Measurements from ENCODE around the gene BEST1. TPM values are rescaled to one million over a fixed set of nuclear protein-coding genes. Genes with fewer than 3 reads are reported as not detected.
A peak's percentile ranks its signal among the peaks of the same experiment; 100 is the strongest.

Gene BEST1
- polyA plus RNA-seq, 1 donor, result 4.8 TPM

DNA sequence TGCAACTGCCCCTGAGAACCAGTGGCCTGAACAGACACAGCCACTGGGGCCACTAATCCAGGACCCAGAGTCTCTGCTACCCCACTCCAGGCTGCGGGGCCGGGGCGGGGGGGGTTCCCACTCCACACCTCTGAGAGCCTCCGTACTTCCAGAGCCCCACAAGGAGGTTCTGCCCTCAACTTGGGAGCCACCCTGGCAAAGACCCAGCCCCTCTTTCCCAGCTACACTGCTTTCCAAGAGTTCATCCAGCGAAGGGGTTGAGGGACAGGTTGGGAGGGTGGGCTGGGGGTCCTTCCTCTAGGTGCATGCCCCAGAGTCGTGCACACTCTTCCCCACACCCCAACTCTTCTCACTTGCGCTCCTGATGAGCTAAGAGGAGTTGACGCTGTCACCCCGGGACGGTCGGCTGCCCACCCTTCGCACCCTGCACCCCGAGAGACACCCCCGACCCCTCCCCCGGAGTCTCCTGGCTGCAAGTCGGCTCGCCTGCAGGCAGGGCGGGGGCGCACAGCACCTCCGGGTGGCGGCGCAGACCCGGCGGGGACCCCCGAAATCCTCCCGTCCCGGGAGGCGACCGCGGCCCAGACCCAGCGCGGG, 33.3 kb upstream of the BEST1 start:
- no peak for DNase-seq

DNA sequence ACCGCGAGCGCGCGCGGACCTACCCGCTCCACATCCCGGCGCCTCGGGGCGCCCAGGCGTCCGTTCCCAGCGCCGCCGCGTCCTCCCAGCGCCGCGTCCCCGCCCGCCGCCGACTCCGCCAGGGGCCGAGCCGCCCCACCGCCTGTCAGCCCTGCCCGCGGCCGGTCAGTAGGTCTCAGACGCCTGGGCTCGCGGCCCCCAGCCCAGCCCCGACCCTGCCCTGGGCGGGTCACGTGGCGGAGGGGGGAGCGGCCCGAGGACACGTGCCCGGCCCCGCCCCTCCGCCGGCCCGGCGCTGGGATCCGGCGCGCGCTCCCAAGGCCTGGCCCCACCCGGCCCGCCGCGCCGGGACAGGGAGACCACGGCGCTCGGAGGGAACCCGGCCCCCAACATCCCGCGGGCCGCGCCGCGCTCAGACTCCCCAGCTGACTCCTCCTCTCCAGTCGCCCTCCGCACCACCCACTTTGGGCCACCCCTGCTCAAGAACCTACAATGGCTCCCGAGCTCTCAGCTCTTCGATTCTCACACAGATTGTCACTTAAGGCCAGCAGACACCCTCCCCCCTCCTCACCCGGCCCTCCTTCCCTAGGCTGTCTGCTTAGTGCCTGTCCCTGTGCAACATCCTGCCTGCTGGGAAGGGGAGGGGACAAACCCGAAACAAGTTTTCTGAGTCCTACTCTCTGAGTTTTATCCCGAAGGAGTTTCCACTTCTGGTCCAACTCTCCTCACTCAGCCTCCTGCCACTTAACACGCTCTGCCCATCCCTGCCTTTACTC, 32.6 kb upstream of the BEST1 start, which contains the start of gene RAB3IL1:
RAB3IL1 (minus strand) TSS at position 233 of the 776 bp plus-strand sequence; CDS start at position 34, 199 bp downstream.
- peak; percentile 81 for DNase-seq

DNA sequence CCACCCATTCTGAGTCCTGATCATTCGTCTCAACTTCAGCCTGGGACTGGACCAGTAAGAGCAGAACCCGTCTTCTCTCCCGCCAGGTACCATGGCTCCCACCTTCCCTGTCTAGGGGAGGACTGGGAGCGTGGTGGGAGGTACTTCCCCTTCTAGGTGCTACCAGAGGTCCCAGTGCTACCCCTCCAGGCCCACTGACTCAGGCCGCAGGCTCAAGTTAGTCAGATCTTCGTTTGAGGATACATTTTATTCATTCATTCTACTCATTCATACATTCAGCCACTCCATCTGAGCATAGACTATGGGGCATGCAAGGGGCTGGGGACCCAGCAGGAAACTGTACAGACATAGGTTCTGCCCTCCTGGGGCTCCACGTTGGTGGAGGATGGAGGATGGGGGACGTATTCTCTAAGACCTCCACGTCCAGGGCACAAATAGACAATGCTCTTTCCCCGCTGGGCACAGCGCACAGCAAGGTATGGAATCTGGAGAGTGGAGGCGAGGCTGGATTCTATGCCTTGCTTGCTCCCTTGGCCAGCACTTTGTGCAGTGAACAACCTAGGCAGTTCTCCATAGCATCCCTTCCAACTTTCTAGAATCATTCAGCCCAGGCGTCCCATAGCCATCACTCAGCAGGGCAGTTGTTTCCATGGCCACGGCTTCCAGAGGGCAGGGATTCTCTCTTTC, 31.8 kb upstream of the BEST1 start:
- DNase-seq, result no peak

DNA sequence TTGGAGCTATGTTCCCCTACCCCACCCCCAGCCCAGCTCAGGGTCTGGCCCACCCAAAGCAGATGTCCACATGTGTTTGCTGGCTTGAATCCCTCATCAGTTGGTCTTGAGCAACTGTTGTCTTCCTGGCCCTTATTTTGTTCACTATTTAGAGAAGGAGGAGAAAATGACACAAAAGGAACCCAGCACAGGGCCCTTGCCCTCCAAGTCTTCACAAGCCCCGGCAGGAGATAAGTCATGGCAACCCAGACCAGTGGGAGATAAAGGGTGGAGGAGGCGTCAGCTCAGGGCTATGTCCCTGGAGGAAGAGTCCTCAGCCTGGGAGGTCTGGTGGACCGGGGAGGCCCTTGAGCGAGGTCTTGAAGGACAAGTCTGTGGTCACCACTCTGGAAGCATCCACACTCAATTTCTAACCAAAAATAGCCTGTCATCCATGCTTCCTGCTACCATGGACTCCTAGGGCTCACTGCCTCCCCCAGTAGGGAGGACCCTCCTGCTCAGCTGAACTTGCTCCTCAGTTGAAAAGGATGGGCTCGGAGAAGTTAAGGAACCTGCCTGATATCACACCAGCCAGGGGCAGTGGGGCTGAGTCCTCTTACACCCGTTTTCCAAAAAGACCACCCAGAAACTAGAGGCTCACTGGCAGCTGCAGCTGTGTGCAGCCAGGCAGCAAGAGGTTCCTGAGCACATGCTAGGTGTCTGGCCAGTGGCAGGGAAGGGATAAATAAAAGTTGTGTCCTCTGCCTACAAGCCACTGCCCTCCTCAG, 31.0 kb upstream of the BEST1 start:
- no peak for DNase-seq

DNA sequence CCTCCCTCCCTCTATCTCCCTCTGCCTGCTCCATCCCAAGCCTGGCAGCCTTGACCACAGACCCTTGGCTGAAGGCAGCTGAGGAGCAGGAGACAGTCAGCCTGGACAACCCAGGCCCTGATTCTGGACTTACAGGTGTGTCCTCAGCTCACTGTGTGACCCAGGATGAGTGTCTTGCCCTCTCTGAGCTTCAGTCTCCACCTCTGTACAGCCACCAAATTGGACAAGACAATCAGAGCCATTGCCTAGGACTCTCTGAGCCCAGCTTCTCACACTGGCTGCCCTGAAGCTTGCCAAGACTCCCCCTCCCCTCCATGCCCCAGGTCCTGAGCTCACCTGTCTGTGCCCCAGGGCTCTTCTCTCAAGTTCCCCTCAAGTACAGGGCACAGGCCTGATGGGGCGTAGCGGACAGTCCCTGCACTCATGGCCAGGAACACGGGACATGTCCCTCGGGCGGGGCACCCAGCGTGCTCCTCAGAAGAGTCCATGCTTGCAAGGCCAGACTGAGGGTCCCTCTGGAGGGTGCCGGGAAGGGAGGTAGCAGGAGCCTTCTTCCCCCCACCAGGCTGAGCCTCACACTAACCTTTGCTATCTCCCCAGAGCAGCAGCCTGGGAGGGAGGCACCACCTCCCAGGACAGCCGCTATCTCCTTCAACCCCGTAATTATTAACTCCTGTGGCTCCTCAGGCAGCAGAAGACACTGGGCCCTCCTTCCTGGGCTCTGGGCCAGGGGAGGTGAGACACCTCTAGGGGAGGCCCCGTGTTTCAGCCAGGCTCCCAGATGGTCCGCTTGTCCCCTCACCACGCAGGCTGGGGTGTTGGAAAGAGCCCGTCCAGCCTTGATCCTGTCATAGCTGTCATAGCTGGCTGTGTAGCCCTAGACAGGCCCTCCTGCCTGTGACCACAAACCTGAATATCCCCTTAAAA, 30.2 kb upstream of the BEST1 start:
- no peak for DNase-seq

DNA sequence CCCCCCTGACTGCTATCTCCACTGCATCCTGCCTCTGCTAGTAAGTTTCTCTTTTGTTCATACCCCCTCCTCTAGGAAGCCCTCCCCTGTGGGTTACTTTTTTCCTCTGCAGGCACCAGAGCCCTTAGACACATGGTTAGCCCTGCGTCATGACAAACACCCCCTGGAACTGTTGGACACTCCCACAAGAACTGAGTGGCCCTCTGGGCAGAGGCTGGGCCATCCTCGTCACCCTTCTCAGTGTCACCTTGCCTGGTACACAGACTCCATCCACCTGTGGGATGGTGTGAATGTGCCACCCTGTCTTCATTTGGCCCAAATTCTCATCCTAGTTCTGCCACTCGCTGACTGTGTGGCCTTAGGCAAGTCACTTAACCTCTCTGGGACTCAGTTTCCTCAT, 28.7 kb upstream of the BEST1 start:
- DNase-seq, result no peak

DNA sequence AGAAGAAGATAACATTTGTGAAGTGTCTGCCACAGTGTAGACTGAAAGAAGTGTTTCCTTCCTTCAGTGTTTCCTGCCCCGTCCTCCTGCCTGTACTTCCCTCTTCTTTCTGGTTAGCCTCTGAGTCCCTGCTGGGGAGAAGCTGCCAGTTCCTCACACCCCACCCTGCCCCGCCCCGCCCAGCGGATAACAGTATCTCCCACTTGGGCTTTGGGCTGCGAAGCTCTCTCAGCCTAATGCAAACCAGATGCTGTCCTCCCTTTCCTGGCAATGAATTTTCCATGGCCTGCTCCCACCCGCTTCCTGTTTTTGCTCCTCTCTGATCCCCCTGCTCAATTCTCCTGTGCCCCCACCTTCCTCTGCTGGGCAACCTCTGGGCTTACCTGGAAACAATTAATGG, 27.6 kb upstream of the BEST1 start:
- DNase-seq, result peak; percentile 88

DNA sequence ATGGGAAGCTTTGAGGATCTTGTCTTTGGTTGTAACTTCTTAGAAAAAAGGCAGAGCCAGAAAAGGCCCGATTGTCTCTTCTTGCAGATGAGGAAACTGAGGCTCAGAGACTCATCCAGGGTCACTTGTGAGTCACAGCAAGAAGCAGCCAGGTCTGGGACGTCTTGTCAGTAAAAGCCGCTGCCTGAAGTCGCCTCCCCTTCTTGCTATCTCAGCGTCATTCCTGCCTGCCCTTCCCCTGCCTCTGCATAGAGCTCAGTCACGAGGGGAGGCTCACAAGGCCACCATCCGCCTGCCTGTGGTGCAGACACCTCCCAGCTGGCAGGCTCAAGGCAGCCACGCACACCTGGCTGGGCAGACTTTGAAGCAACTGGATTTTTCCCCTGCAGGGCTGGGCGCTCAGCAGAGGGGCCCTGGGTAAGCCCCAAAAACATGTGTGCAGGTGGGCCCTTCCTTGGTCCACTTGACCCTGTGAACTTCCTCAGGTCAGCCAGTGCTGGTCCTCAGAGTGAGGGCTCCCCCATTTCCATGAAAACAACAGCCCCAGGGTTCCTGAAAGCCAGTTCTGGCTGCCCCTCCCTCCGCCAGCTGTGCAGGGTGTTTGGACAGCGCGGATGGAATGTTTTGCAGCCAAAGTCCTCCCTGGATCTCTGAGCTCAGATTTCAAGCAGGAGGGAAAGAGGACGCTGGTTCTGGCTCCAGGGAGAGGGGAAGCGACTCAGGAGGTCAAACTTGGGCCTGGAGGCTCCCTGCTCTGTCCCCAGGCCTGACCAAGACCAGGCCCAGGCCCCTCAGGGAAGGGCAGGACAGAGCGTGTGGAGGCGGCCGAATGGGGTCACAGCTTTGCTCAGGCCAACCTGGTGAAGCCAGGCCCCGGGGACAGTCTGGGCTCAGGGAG, 26.7 kb upstream of the BEST1 start:
- peak; percentile 92 for DNase-seq

DNA sequence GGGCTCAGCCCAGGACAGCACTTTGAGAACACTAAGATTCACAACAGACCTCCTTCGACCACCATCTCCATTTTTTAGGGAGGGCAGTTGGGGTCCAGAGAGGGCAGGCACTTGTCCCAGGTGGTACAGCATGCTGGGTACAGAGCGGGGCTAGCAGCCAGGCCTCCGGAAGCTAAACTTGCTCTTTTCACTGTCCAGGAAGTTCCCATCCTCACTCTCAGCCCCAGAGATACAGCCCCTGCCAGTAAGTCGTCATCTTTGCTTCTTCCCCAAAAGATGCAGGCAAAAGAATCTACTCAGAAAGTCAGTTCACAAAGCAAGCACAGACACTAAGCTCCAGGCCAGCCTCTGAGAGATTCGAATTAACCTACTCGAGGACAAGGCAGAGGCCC, 26.1 kb upstream of the BEST1 start:
- DNase-seq, result peak; percentile 75

DNA sequence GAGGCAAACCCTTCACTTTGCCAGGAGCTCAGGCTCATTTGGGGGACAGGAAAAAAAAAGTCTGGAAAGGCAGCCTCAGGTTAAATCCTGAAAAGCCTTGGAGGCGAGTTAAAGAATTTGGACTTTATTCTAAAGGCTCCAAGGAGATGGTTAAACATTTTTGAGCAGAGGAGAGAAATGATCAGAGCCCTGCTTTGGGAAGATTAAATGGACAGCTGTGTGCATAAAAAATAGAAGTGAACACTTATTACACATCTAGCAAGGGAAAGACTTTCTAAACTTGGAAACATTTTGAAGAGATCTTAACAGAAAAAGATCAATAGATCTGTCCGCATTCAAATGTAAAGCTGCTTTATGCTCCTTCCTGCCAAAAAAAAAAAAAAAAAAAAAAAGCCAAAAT, 24.4 kb upstream of the BEST1 start:
- no peak for DNase-seq

DNA sequence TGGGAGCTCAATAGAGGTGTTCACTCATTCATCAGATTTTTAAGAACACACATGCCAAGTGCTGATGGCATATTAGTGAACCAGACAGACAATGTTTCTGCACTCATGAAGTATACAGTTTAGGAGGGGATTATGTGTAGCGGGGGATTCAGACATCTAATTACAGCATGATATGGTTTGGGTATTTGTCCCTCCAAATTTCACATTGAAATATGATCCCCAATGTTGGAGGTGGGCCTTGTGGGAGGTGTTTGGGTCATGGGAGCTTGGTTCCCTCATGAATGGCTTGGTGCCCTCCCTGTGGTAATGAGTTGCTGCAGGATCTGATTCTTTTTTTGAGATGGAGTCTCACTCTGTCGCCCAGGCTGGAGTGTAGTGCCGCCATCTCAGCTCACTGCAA, 23.9 kb upstream of the BEST1 start:
- no peak for DNase-seq

DNA sequence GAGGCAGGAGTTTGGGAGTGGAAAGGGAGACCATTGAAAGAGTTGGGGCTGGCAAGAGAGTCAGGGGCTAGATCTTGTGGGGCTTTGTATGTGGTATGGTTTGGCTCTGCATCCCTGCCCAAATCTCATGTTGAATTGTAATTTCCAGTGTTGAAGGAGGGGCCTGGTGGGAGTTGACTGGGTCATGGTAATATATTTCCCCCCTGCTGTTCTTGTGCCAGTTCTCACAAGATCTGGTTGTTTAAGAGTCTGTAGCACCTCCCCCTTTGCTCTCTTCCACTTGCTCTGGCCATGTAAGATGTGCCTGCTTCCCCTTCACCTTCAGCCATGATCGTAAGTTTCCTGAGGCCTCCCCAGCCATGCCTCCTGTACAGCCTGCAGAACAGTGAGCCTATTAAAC, 22.6 kb upstream of the BEST1 start:
- DNase-seq, result no peak

DNA sequence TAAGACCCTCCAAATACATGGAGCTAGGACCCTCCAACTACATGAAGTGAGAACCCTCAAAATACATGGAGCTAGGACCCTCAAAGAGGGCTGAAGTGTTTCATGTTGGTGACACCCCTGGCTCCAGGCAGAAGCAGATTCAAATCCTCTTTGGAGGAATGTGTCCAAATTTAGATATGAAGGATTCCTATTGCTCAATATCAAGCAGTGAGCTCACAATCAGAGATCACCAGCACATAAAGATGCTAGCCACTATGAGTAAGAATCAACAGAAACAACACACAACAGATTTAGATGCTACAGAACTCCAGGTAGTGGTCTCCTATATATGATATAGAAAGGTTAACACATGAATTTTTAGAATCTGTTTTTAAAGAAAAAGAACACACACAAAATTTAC, 21.5 kb upstream of the BEST1 start:
- no peak for DNase-seq

DNA sequence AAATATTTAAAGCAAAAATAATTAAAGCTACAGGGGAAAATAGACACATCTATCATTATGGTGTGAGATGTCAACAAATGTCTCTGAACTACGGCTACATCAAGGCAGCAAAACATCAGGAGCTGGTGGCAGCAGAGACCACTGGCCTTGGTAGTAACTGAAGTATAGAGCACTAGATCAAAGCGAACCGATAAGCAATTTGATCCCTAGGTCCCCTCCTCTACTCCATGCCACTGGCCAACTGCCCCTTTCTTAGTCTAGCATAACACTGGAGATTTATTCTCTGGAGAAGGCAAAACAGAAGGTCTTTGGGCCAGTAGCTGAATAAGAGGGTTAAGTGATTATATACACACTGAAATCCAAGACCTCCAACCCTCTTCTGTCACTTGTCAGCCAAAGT, 19.2 kb upstream of the BEST1 start:
- DNase-seq, result no peak

DNA sequence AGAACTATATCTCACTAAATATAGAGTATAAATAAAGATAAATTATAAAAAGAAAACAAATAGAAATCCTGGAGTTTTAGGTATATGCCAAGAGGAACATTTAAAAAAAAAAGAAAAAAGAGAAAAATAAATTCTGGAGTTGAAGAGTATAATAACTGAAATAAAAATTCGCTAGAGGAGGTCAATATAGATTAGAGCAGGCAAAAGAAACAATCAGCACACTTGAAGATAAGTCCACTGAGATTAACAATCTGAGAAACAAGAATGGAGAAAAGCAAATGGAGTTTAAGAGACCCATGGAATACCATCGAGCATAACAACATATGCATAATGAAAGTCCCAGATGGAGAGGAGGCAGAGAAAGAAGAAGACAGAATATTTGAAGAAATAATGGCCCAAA, 14.3 kb upstream of the BEST1 start:
- no peak for DNase-seq

DNA sequence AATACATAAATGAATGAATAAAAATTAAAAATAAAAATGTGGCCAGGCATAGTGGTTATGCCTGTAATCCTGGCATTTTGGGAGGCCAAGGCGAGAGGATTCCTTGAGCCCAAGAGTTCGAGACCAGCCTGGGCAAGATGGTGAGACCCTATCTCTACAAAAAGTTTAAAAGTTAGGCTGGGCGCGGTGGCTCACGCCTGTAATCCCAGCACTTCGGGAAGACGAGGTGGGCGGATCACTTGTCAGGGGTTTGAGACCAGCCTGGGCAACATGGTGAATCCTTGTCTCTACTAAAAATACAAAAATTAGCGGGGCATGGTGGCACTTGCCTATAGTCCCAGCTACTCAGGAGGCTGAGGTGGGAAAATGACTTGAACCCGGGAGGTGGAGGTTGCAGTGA, 9.7 kb upstream of the BEST1 start:
- no peak for DNase-seq

DNA sequence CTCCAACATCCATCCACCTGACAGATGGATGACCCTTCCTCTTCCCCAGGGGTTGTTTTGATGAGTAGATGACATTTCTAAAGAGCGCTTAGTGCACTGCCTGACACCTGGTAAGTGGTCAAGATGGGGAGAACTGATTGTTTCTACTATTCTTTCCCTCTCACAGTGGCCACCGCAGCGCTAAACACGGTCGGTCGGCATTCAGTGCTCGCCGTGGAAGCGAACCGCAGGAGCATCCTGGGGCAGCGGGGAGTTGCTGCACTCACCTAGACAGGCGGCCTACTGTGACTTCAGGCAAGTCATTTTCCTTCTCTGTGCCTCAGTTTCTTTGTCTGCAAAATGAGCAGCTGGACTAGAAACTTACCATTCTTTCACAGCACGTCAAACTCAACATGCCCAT, 5.0 kb upstream of the BEST1 start:
- DNase-seq, result no peak

DNA sequence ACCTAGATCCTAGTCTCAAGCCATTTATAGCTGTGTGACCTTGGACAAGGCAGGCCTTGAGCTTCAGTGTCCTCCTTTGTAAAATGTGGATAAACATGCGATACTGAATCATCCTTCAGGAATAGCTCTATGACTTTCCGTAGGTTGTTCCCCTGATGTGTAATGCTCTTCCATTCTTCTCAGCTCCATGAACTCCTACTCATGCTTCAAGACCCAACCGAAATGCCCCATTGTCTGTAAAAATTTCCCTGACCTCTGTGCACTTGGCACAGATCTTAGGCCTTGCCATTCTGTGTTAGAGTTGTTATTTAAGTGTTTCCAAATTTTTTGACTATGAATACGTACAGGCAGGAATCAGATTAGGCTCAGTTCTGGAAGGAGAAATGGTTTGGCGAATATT, 3.3 kb upstream of the BEST1 start:
- DNase-seq, result no peak

DNA sequence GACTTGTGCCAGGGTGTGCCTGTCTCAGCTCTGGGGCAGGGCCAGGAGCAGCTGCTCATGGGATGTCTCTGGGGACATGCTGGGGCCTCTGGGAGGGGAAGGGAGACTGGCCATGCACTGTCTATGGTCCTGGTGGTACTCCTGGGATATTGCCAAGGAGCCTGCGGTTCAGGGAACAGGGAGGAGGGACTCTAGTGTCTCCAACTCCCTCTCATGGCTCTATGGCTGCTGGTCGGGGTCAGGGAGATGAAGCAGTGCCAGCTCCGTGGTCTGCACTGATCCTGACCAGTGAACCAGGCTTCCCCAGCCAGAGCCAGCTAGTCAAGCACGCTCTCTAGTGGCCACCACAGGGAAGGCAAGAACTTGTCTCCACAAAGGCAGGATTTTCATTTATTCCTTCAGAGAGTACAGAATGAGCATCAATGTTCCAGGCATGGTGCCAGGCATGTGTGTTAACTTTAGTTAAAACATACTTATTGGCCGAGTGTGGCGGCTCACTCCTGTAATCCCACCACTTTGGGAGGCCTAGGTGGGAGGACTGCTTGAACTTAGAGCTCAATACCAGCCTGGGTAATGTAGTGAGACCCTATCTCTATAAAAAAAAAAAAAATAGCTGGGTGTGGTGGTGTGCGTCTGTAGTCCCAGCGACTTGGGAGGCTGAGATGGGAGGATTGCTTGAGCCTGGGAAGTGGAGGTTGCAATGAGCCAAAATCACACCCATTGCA, 2.5 kb upstream of the BEST1 start:
- peak; percentile 93 for DNase-seq

DNA sequence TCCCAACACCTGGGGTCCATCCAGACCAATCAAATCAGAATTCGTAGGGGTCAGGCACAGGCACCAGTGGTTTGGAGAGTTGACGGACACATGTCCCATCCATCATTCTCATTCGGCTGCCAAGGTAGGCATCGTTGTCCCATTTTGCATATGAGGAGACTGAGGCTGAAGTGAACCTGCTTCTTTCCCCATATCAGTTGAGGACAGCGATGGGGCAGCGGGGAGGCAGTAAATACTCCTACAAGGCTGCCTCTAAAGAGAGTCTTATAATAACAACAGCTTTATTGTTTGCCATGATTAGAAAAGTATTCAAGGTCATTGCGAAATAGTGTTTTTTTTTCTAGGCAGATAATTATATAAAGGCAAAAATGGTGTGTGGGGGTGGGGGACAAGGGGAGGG, 1.6 kb upstream of the BEST1 start:
- DNase-seq, result no peak

Data from hindlimb muscle (tissue), 1 donor.